GM23338 (cell line): ENCODE measurements around the gene MYO5C. TPM values are rescaled to one million over a fixed set of nuclear protein-coding genes. Genes with fewer than 3 reads are reported as not detected.

Experiments used
- ATAC-seq: fragments of 200-7000 bp; cut with Tn5 transposase; 3 replicates; pipeline ENCODE4 v1.9.1; 2020
- DNase-seq: peaks from one replicate; pipeline ENCODE4 v3.0.0-alpha.2; 2015; ENCODE audit warnings: low spot score
- H2AFZ ChIP-seq: fragments of 200-600 bp; sonication (generic); 2 replicates; pipeline ENCODE4 v1.8.0; 2016; ENCODE audit warnings: antibody characterized with exemption, mild to moderate bottlenecking, moderate library complexity
- H3F3A ChIP-seq: fragments of 200-600 bp; sonication (generic); replicated peaks from 2 replicates; pipeline ENCODE4 v1.8.0; 2017; ENCODE audit warnings: antibody characterized with exemption, mixed run types, low read depth
- H3K27ac ChIP-seq: fragments of 200-600 bp; sonication (generic); 2 replicates; pipeline ENCODE4 v1.6.1; 2016; ENCODE audit warnings: low read depth
- H3K27me3 ChIP-seq: fragments of 200-600 bp; sonication (generic); 2 replicates; pipeline ENCODE4 v1.8.0; 2016; ENCODE audit warnings: mild to moderate bottlenecking, mixed run types, moderate library complexity; ENCODE audit not compliant: insufficient read depth
- H3K36me3 ChIP-seq: fragments of 200-600 bp; sonication (generic); 2 replicates; pipeline ENCODE4 v1.8.0; 2016; ENCODE audit warnings: mild to moderate bottlenecking; ENCODE audit not compliant: insufficient read depth
- H3K4me1 ChIP-seq: fragments of 200-600 bp; sonication (generic); 2 replicates; pipeline ENCODE4 v1.8.0; 2016; ENCODE audit warnings: mild to moderate bottlenecking, moderate library complexity; ENCODE audit not compliant: insufficient read depth
- H3K4me2 ChIP-seq: fragments of 200-600 bp; sonication (generic); 2 replicates; pipeline ENCODE4 v1.7.1; 2017; ENCODE audit warnings: mixed run types
- H3K4me3 ChIP-seq: fragments of 200-600 bp; sonication (generic); 2 replicates; pipeline ENCODE4 v1.6.1; 2016; ENCODE audit warnings: mixed run types
- H3K79me2 ChIP-seq: fragments of 200-600 bp; sonication (generic); replicated peaks from 2 replicates; pipeline ENCODE4 v1.8.0; 2017; ENCODE audit warnings: mild to moderate bottlenecking; ENCODE audit not compliant: insufficient read depth
- H3K9me2 ChIP-seq: fragments of 200-600 bp; sonication (generic); 2 replicates; pipeline ENCODE4 v1.8.0; 2017; ENCODE audit not compliant: insufficient read depth
- H4K20me1 ChIP-seq: fragments of 200-600 bp; sonication (generic); replicated peaks from 2 replicates; pipeline ENCODE4 v1.8.0; 2017; ENCODE audit warnings: mild to moderate bottlenecking; ENCODE audit not compliant: insufficient read depth
- H3K27ac Mint-ChIP-seq: 2 replicates; pipeline ENCODE4 v1.8.0; 2020; ENCODE audit warnings: inconsistent platforms, mild to moderate bottlenecking, moderate library complexity, mixed read lengths
- H3K27me3 Mint-ChIP-seq: 3 replicates; pipeline ENCODE4 v1.8.0; 2022; ENCODE audit warnings: low read depth, mild to moderate bottlenecking, moderate library complexity, mixed read lengths, inconsistent platforms; ENCODE audit not compliant: insufficient read depth, poor library complexity
- H3K36me3 Mint-ChIP-seq: 3 replicates; pipeline ENCODE4 v1.8.0; 2021; ENCODE audit warnings: low read depth, mild to moderate bottlenecking, inconsistent platforms, moderate library complexity, mixed read lengths
- H3K4me1 Mint-ChIP-seq: 3 replicates; pipeline ENCODE4 v1.8.0; 2020; ENCODE audit warnings: mild to moderate bottlenecking, inconsistent platforms, mixed read lengths
- H3K4me3 Mint-ChIP-seq: 3 replicates; pipeline ENCODE4 v1.8.0; 2021; ENCODE audit warnings: moderate library complexity, mild to moderate bottlenecking, inconsistent platforms, mixed read lengths
- H3K9me3 Mint-ChIP-seq: 3 replicates; pipeline ENCODE4 v1.8.0; 2020; ENCODE audit warnings: moderate library complexity, mild to moderate bottlenecking, inconsistent platforms, mixed read lengths
- CTCF ChIP-seq, 2 experiments: fragments of 200-600 bp in 1 of 2; sonication (generic) in 1 of 2; conservative IDR thresholded peaks; 2 replicates each; pipeline versions ENCODE4 v1.5.1 to v1.6.1; 2016 to 2017; ENCODE audit warnings: antibody characterized with exemption in 2 of 2, low read depth in 2 of 2, mild to moderate bottlenecking in 2 of 2, moderate library complexity in 1 of 2
- ETS1 ChIP-seq: IDR thresholded peaks from 2 replicates; pipeline ENCODE4 v1.6.1; 2016; ENCODE audit warnings: antibody characterized with exemption
- EZH2phosphoT487 ChIP-seq: fragments of 200-600 bp; sonication (generic); IDR thresholded peaks from one replicate; pipeline ENCODE4 v1.8.1; 2018; ENCODE audit warnings: antibody characterized with exemption; ENCODE audit not compliant: unreplicated experiment
- NANOG ChIP-seq: IDR thresholded peaks from 2 replicates; pipeline ENCODE4 v1.6.1; 2016; ENCODE audit warnings: antibody characterized with exemption, borderline replicate concordance
- POLR2AphosphoS5 ChIP-seq: IDR thresholded peaks from 2 replicates; pipeline ENCODE4 v1.6.1; 2016; ENCODE audit warnings: antibody characterized with exemption, low read depth
- REST ChIP-seq: IDR thresholded peaks from one replicate; pipeline ENCODE4 v1.6.1; 2018; ENCODE audit warnings: antibody characterized with exemption; ENCODE audit not compliant: unreplicated experiment
- STAT1 ChIP-seq: IDR thresholded peaks from one replicate; pipeline ENCODE4 v1.6.1; 2016; ENCODE audit warnings: antibody characterized with exemption; ENCODE audit not compliant: unreplicated experiment
- ZNF114 ChIP-seq: fragments of 250-450 bp; sonication (Bioruptor Pico); IDR thresholded peaks from 2 replicates; pipeline ENCODE4 v1.5.0; 2020; ENCODE audit warnings: mild to moderate bottlenecking, moderate library complexity
- ZNF462 ChIP-seq: fragments of 250-450 bp; sonication (Bioruptor Pico); IDR thresholded peaks from 2 replicates; pipeline ENCODE4 v1.5.0; 2020; ENCODE audit warnings: mild to moderate bottlenecking, moderate library complexity
- polyA plus RNA-seq: library from polyadenylated mRNA; unstranded; fragments of >200 nt; fragmentation: Nextera tagmentation; extraction: Ambion mirVana; gene quantifications from 2 replicates; pipeline ENCODE4 v1.2.1, GENCODE V29; 2016
- total RNA-seq: library from RNA; depleted of rRNA; stranded (reverse); fragments of >200 nt; shearing (Covaris generic); gene quantifications from 2 replicates; pipeline ENCODE4 v1.2.3, GENCODE V29; 2014

Gene MYO5C
- total and polyA plus RNA-seq, 2 experiments from 2014 or later, result 7.9 to 28.8 TPM

GRCh38 chr15:52255935-52256334, 39.7 kb downstream of the MYO5C start:
- TF ChIP-seq CTCF (conservative IDR thresholded peaks at IDR 0.05; ENCODE audit: low read depth in 2 of 2) (no peak), NANOG (no peak), POLR2AphosphoS5 (no peak), ETS1 (no peak), EZH2phosphoT487 (no peak), STAT1 (no peak), REST (no peak), ZNF114 (no peak), ZNF462 (no peak)
- H3K4me3 Mint-ChIP-seq, result no peak overlapping the region

More at GRCh38 chr15:52255935-52256334, 39.7 kb downstream of the MYO5C start:
- Histone ChIP-seq H3K4me2 (no peak overlapping the region), H3K9me2 (no peaks in the 10 kb centered on the region), H3K4me3 (no peak overlapping the region), H3K4me1 (peaks cover 10% of the 10 kb centered on the region), H4K20me1 (no peaks in the 10 kb centered on the region), H3K79me2 (no peaks in the 10 kb centered on the region), H3F3A (no peaks in the 10 kb centered on the region; the same call in 1 of the 2 replicates), H2AFZ (no peak overlapping the region), H3K27me3 (no peaks in the 10 kb centered on the region), H3K36me3 (no peaks in the 10 kb centered on the region; the same call in 1 of the 2 replicates), H3K27ac (no peak overlapping the region)
- H3K27me3 Mint-ChIP-seq, result peaks cover 12% of the 10 kb centered on the region
- H3K36me3 Mint-ChIP-seq, result peaks cover 28% of the 10 kb centered on the region
- DNase-seq, result no peak
- H3K4me1 Mint-ChIP-seq, result peaks cover 28% of the 10 kb centered on the region
- ATAC-seq, result no peak
- H3K27ac Mint-ChIP-seq, result no peak overlapping the region
- no peaks in the 10 kb centered on the region; the same call in 2 of the 3 replicates for H3K9me3 Mint-ChIP-seq
